ENCODE measurements around the gene ETV1.

Gene ETV1

GRCh38 chr7:13908667-13909397 lies 80.6 kb downstream of the ETV1 start:
- DNase-seq (ENCODE audit: low read depth) = no peak
- no peak for TF ChIP-seq CTCF (IDR thresholded peaks at IDR 0.05; ENCODE audit: insufficient read depth, low read depth, low read length, missing control alignments)

GRCh38 chr7:13907831-13908230 lies 81.6 kb downstream of the ETV1 start:
- TF ChIP-seq CTCF (IDR thresholded peaks at IDR 0.05; ENCODE audit: insufficient read depth, low read depth, low read length, missing control alignments) = no peak
- DNase-seq (ENCODE audit: low read depth) = no peak
- H3K4me3 ChIP-seq (ENCODE audit: low read depth, low read length) = no peak overlapping the region

More at GRCh38 chr7:13908667-13909397, 80.6 kb downstream of the ETV1 start:
- no peak overlapping the region for H3K4me3 ChIP-seq (ENCODE audit: low read depth, low read length)

- no peak overlapping the region for H3K4me3 ChIP-seq (ENCODE audit: low read depth, low read length)
- no peak for DNase-seq (ENCODE audit: low read depth)
- no peak for TF ChIP-seq CTCF (IDR thresholded peaks at IDR 0.05; ENCODE audit: insufficient read depth, low read depth, low read length, missing control alignments)
Measured at GRCh38 chr7:13904689-13905088, 84.8 kb downstream of the ETV1 start.

- no peak for TF ChIP-seq CTCF (IDR thresholded peaks at IDR 0.05; ENCODE audit: insufficient read depth, low read depth, low read length, missing control alignments)
- H3K4me3 ChIP-seq (ENCODE audit: low read depth, low read length) = no peak overlapping the region
- DNase-seq (ENCODE audit: low read depth) = no peak
Measured at GRCh38 chr7:13904007-13904406, 85.5 kb downstream of the ETV1 start.

- DNase-seq (ENCODE audit: low read depth) = no peak
- TF ChIP-seq CTCF (IDR thresholded peaks at IDR 0.05; ENCODE audit: insufficient read depth, low read depth, low read length, missing control alignments) = no peak
- no peak overlapping the region for H3K4me3 ChIP-seq (ENCODE audit: low read depth, low read length)
Measured at GRCh38 chr7:13901577-13901976, 87.9 kb downstream of the ETV1 start.

GRCh38 chr7:13898957-13899670 lies 90.4 kb downstream of the ETV1 start:
- no peak for TF ChIP-seq CTCF (IDR thresholded peaks at IDR 0.05; ENCODE audit: insufficient read depth, low read depth, low read length, missing control alignments)
- H3K4me3 ChIP-seq (ENCODE audit: low read depth, low read length) = no peak overlapping the region
- DNase-seq (ENCODE audit: low read depth) = no peak

Measured in GM12865 (cell line).